Ishikawa (cell line): ENCODE measurements around the gene CFAP45.

ENCODE experiments used
- CEBPB ChIP-seq: IDR thresholded peaks from 2 replicates; pipeline ENCODE4 v1.6.1; 2012
- CREB1 ChIP-seq: IDR thresholded peaks from 2 replicates; pipeline ENCODE4 v1.6.1; 2012; ENCODE audit warnings: low read depth
- EGR1 ChIP-seq: IDR thresholded peaks from 2 replicates; pipeline ENCODE4 v1.6.1; 2012
- EP300 ChIP-seq: IDR thresholded peaks from 2 replicates; pipeline ENCODE4 v1.6.1; 2012; ENCODE audit warnings: borderline replicate concordance
- FOXM1 ChIP-seq: IDR thresholded peaks from 2 replicates; pipeline ENCODE4 v1.6.1; 2012; ENCODE audit warnings: low read depth, borderline replicate concordance
- RAD21 ChIP-seq: IDR thresholded peaks from 2 replicates; pipeline ENCODE4 v1.6.1; 2012; ENCODE audit warnings: low read depth
- TAF1 ChIP-seq: IDR thresholded peaks from 2 replicates; pipeline ENCODE4 v1.6.1; 2012; ENCODE audit warnings: low read depth, mild to moderate bottlenecking
- YY1 ChIP-seq: IDR thresholded peaks from 2 replicates; pipeline ENCODE4 v1.6.1; 2012; ENCODE audit warnings: low read depth
- TF ChIP-seq, protein P1 (sequence below): IDR thresholded peaks from 2 replicates; pipeline ENCODE4 v1.6.1; 2012; ENCODE audit warnings: low read depth, mild to moderate bottlenecking

DNA sequence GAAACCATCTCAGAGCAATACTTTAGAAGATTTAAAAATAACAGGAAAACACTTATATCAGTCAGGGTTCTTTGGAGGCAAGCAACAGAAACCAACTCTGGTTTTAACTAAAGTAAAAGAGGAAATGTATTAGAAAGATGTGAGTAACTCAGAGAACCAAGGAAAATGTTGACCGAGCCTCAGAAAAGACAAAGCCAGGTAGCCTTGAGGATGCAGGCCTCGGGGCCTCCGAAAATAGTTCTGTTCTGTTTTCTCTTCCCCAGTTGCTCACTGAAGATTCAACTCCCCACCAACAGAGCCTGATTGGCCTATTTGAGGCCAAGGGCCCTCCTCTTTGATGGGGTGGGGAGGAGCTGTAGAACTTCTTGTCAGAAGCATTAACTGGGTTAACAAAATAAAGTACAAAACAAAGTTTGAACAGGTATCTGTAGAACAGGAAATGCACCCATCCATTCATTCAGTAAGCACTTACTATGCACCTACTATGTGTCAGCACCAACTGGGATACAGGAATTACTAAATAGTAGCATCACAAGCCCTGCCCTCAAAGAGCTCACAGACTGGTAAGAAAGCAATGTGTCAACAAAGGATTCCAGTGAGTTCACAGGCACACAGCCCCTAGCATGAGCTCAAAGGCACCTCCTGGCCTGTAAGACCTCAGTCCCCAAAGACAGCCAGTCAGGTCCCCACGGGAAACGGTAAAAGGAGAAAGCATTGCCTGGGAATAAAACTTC, 60.7 kb downstream of the CFAP45 start:
- TF ChIP-seq CEBPB (no peak), EGR1 (no peak), YY1 (no peak), EP300 (no peak), FOXM1 (no peak), RAD21 (no peak), TAF1 (no peak), CREB1 (no peak)
- TF ChIP-seq, protein P1, sequence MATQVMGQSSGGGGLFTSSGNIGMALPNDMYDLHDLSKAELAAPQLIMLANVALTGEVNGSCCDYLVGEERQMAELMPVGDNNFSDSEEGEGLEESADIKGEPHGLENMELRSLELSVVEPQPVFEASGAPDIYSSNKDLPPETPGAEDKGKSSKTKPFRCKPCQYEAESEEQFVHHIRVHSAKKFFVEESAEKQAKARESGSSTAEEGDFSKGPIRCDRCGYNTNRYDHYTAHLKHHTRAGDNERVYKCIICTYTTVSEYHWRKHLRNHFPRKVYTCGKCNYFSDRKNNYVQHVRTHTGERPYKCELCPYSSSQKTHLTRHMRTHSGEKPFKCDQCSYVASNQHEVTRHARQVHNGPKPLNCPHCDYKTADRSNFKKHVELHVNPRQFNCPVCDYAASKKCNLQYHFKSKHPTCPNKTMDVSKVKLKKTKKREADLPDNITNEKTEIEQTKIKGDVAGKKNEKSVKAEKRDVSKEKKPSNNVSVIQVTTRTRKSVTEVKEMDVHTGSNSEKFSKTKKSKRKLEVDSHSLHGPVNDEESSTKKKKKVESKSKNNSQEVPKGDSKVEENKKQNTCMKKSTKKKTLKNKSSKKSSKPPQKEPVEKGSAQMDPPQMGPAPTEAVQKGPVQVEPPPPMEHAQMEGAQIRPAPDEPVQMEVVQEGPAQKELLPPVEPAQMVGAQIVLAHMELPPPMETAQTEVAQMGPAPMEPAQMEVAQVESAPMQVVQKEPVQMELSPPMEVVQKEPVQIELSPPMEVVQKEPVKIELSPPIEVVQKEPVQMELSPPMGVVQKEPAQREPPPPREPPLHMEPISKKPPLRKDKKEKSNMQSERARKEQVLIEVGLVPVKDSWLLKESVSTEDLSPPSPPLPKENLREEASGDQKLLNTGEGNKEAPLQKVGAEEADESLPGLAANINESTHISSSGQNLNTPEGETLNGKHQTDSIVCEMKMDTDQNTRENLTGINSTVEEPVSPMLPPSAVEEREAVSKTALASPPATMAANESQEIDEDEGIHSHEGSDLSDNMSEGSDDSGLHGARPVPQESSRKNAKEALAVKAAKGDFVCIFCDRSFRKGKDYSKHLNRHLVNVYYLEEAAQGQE = no peak
